HepG2 (cell line): ENCODE results near the gene ATRNL1. TPM values are rescaled to one million over a fixed set of nuclear protein-coding genes. Genes with fewer than 3 reads are reported as not detected.

ENCODE experiments used
- ATAC-seq: fragments of 200-7000 bp; cut with Tn5 transposase; 3 replicates; pipeline ENCODE4 v1.9.1; 2020; ENCODE audit warnings: mild to moderate bottlenecking, moderate library complexity
- BruUV-seq: library from RNA; stranded (reverse); fragments of 400-500 nt; replicated peaks from 2 replicates; lab custom pipeline; 2021; lab: Mats Ljungman, UMichigan
- CTCF ChIA-PET: fragments of 300-600 bp; formaldehyde crosslinking; extraction: SDS; loops from one replicate; lab custom pipeline; 2021; ENCODE audit warnings: low total read pairs, inconsistent platforms, low intra/inter-chr PET ratio; lab: Yijun Ruan, JAX
- POLR2A ChIA-PET: fragments of 350-600 bp; sonication (Branson Sonifier 250); formaldehyde crosslinking; loops from one replicate; lab custom pipeline; 2020; ENCODE audit warnings: antibody characterized with exemption, inconsistent platforms; lab: Yijun Ruan, JAX
- DNase-seq: peaks from one replicate; pipeline ENCODE4 v3.0.0-alpha.2; 2015; ENCODE audit warnings: low spot score
- FAIRE-seq: peaks from 3 replicates; lab custom pipeline; 2011; peaks lifted over from hg19 to GRCh38; lab: Jason Lieb, UNC
- H2AFZ ChIP-seq: one replicate; pipeline ENCODE4 v1.6.1; 2011; ENCODE audit warnings: low read length, inconsistent platforms
- H3K27ac ChIP-seq: fragments of 300-600 bp; 3 replicates; pipeline ENCODE4 v1.8.0; 2011; ENCODE audit warnings: mixed run types, mild to moderate bottlenecking, mixed read lengths, low read length, inconsistent platforms; ENCODE audit not compliant: insufficient read depth; ENCODE audit errors: extremely low read length
- H3K27me3 ChIP-seq, 2 experiments: fragments of 200-600 bp in 1 of 2; 2 replicates in 1 of 2; 3 replicates in 1 of 2; pipeline versions ENCODE4 v1.6.0 to v1.8.0; 2011; ENCODE audit warnings: low read length in 2 of 2, mild to moderate bottlenecking in 2 of 2, moderate library complexity in 2 of 2, inconsistent platforms in 1 of 2; ENCODE audit not compliant: insufficient read depth in 2 of 2, control insufficient read depth in 1 of 2
- H3K36me3 ChIP-seq, 2 experiments: fragments of 200-600 bp in 1 of 2; replicated peaks in 1 of 2; 2 replicates in 1 of 2; 3 replicates in 1 of 2; pipeline versions ENCODE4 v1.5.1 to v1.8.0; 2011; ENCODE audit warnings: low read length in 2 of 2, inconsistent platforms in 1 of 2; ENCODE audit not compliant: insufficient read depth in 2 of 2, control insufficient read depth in 1 of 2
- H3K4me1 ChIP-seq: 2 replicates; pipeline ENCODE4 v1.5.1; 2012; ENCODE audit warnings: low read length, inconsistent platforms; ENCODE audit not compliant: insufficient read depth
- H3K4me2 ChIP-seq: 2 replicates; pipeline ENCODE4 v1.6.0; 2011; ENCODE audit warnings: low read depth, low read length, inconsistent platforms
- H3K4me3 ChIP-seq, 3 experiments: fragments of 200-600 bp in 1 of 3; sonication (generic), shearing (Covaris generic) in 1 of 3; replicated peaks in 1 of 3; 2 replicates each; pipeline ENCODE4 v1.5.1; 2011 to 2016; ENCODE audit warnings: low read length in 3 of 3, inconsistent platforms in 2 of 3, low read depth in 2 of 3, mild to moderate bottlenecking in 2 of 3, control low read depth in 1 of 3, mixed read lengths in 1 of 3; ENCODE audit not compliant: insufficient read depth in 1 of 3
- H3K79me2 ChIP-seq: one replicate; pipeline ENCODE4 v1.6.1; 2011; ENCODE audit warnings: low read length, inconsistent platforms; ENCODE audit not compliant: insufficient read depth
- H3K9ac ChIP-seq: 2 replicates; pipeline ENCODE4 v1.6.0; 2011; ENCODE audit warnings: mild to moderate bottlenecking, low read depth, low read length, inconsistent platforms; ENCODE audit not compliant: insufficient read depth
- H3K9me3 ChIP-seq: 2 replicates; pipeline ENCODE4 v1.5.1; 2012; ENCODE audit warnings: mild to moderate bottlenecking, low read length
- H4K20me1 ChIP-seq: 2 replicates; pipeline ENCODE4 v1.6.0; 2011; ENCODE audit warnings: inconsistent platforms, mild to moderate bottlenecking, low read length, moderate library complexity; ENCODE audit not compliant: insufficient read depth
- CENPX ChIP-seq: sonication (generic); formaldehyde crosslinking; IDR thresholded peaks from 2 replicates; pipeline ENCODE4 v1.9.0; 2021; ENCODE audit warnings: mild to moderate bottlenecking, missing genetic modification reagents, moderate library complexity
- ETV5 ChIP-seq: IDR thresholded peaks from 2 replicates; pipeline ENCODE4 v1.6.1; 2018; ENCODE audit warnings: missing biosample characterization, missing genetic modification reagents, inconsistent platforms, borderline replicate concordance
- FOXK2 ChIP-seq: fragments of 450-650 bp; IDR thresholded peaks from 2 replicates; pipeline ENCODE4 v1.6.1; 2016
- SATB2 ChIP-seq: sonication (generic); formaldehyde crosslinking; IDR thresholded peaks from 2 replicates; pipeline ENCODE4 v1.5.0; 2020; ENCODE audit warnings: missing genetic modification reagents
- U2AF2 ChIP-seq: fragments of 200-400 bp; formaldehyde crosslinking; IDR thresholded peaks from 2 replicates; pipeline ENCODE4 v1.6.1; 2017; ENCODE audit warnings: low read depth, mild to moderate bottlenecking, low read length
- ZNF101 ChIP-seq: sonication (generic); formaldehyde crosslinking; IDR thresholded peaks from 2 replicates; pipeline ENCODE4 v1.4.0; 2020; ENCODE audit warnings: mild to moderate bottlenecking, low read depth, missing genetic modification reagents, borderline replicate concordance
- ZNF142 ChIP-seq: sonication (generic); formaldehyde crosslinking; IDR thresholded peaks from 2 replicates; pipeline ENCODE4 v1.4.0; 2020; ENCODE audit warnings: missing genetic modification reagents
- ZNF354B ChIP-seq: sonication (generic); formaldehyde crosslinking; IDR thresholded peaks from 2 replicates; pipeline ENCODE4 v1.8.0; 2022; ENCODE audit warnings: mild to moderate bottlenecking, missing genetic modification reagents
- ZNF460 ChIP-seq: sonication (generic); formaldehyde crosslinking; IDR thresholded peaks from 2 replicates; pipeline ENCODE4 v1.5.1; 2020; ENCODE audit warnings: missing genetic modification reagents, mild to moderate bottlenecking, borderline replicate concordance
- WGBS: methylation state at CpG from one replicate; pipeline ENCODE4 v1.1.6; 2017; ENCODE audit warnings: low lambda C conversion rate; 5-methylcytosine and 5-hydroxymethylcytosine counted together
- in situ Hi-C: cut with HindIII; loops from 2 replicates; pipeline ENCODE4 v1.10.0; 2017; ENCODE audit warnings: low pct_unique_long_range_greater_than_20kb; ENCODE audit not compliant: extremely low pct_ligation_motif_present
- intact Hi-C: fragments of 100-400 bp; cut with micrococcal nuclease; formaldehyde crosslinking; loops from one replicate; pipeline ENCODE4 v1.10.0; 2022; ENCODE audit not compliant: unreplicated experiment
- polyA plus RNA-seq, 8 experiments: library from polyadenylated mRNA; depleted of rRNA in 3 of 8; stranded (reverse) in 7 of 8; unstranded in 1 of 8; fragments of >200 nt; fragmentation: Illumina TruSeq in 4 of 8; extraction: Trizol in 4 of 8; gene quantifications; 2 replicates each; pipeline versions ENCODE4 v1.2.1 to v1.2.3, GENCODE V29; 2011 to 2016; ENCODE audit warnings: low read depth in 4 of 8, missing spikeins in 1 of 8, mixed read lengths in 1 of 8; ENCODE audit not compliant: insufficient read depth in 1 of 8
- total RNA-seq, 5 experiments: library from RNA; depleted of rRNA; stranded (reverse); fragments of >200 nt; fragmentation: Illumina TruSeq; extraction: Trizol; gene quantifications; 2 replicates each; pipeline ENCODE4 v1.2.3, GENCODE V29; 2016; ENCODE audit warnings: low read depth in 1 of 5
- TF ChIP-seq, protein P1 (sequence below): sonication (generic); formaldehyde crosslinking; IDR thresholded peaks from 2 replicates; pipeline ENCODE4 v1.8.1; 2023; ENCODE audit warnings: mild to moderate bottlenecking, missing genetic modification reagents
- TF ChIP-seq, protein P2 (sequence below): IDR thresholded peaks from 2 replicates; pipeline ENCODE4 v1.4.0; 2020; ENCODE audit warnings: mild to moderate bottlenecking, missing genetic modification reagents

The ATRNL1 gene
- total and polyA plus RNA-seq, 2 of the 13 experiments (the other 11 are each of a cell fraction or from before 2014, with no cell fraction given), result 0.04 TPM; not detected in 1

- peaks cover 3 to 26% of the 10 kb centered on the region in 2 experiments; a peak in 3 of 5 replicates for H3K27me3 ChIP-seq
- in situ Hi-C loops (no loop called here), intact Hi-C loops (loop anchor here (5.0 kb wide), 1 partner anchor 67 kb away; no protein-coding TSS in a partner anchor)
- H3K4me2 ChIP-seq, result no peak overlapping the region
- BruUV-seq, result no TSS peak
- no peak overlapping the region for H3K4me3 ChIP-seq
- H3K9me3 ChIP-seq, result no peaks in the 10 kb centered on the region
- no peak overlapping the region for H2AFZ ChIP-seq
- no peak overlapping the region for H3K9ac ChIP-seq
- FAIRE-seq, result no peak
- no peaks in the 10 kb centered on the region for H3K4me1 ChIP-seq
- DNase-seq, result no peak
- WGBS, result 48% methylated on average over 12 of the region's 12 CpGs
- ChIA-PET POLR2A (no interaction called here), CTCF (no interaction called here)
- H3K79me2 ChIP-seq, result no peaks in the 10 kb centered on the region
- H3K27ac ChIP-seq, result no peak overlapping the region
- no peaks in the 10 kb centered on the region for H3K36me3 ChIP-seq
- no peaks in the 10 kb centered on the region for H4K20me1 ChIP-seq
- no peak for TF ChIP-seq ETV5 (CRISPR knock-in tag)
- no peak for TF ChIP-seq CENPX (CRISPR knock-in tag)
- TF ChIP-seq U2AF2, result no peak
- no peak for TF ChIP-seq ZNF460 (CRISPR knock-in tag)
- TF ChIP-seq FOXK2, result no peak
- TF ChIP-seq, protein P1, sequence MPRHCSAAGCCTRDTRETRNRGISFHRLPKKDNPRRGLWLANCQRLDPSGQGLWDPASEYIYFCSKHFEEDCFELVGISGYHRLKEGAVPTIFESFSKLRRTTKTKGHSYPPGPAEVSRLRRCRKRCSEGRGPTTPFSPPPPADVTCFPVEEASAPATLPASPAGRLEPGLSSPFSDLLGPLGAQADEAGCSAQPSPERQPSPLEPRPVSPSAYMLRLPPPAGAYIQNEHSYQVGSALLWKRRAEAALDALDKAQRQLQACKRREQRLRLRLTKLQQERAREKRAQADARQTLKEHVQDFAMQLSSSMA (CRISPR knock-in tag), result no peak
- TF ChIP-seq ZNF142 (CRISPR knock-in tag), result no peak
- TF ChIP-seq SATB2, result no peak
- no peak for TF ChIP-seq ZNF354B (CRISPR knock-in tag)
- TF ChIP-seq, protein P2, sequence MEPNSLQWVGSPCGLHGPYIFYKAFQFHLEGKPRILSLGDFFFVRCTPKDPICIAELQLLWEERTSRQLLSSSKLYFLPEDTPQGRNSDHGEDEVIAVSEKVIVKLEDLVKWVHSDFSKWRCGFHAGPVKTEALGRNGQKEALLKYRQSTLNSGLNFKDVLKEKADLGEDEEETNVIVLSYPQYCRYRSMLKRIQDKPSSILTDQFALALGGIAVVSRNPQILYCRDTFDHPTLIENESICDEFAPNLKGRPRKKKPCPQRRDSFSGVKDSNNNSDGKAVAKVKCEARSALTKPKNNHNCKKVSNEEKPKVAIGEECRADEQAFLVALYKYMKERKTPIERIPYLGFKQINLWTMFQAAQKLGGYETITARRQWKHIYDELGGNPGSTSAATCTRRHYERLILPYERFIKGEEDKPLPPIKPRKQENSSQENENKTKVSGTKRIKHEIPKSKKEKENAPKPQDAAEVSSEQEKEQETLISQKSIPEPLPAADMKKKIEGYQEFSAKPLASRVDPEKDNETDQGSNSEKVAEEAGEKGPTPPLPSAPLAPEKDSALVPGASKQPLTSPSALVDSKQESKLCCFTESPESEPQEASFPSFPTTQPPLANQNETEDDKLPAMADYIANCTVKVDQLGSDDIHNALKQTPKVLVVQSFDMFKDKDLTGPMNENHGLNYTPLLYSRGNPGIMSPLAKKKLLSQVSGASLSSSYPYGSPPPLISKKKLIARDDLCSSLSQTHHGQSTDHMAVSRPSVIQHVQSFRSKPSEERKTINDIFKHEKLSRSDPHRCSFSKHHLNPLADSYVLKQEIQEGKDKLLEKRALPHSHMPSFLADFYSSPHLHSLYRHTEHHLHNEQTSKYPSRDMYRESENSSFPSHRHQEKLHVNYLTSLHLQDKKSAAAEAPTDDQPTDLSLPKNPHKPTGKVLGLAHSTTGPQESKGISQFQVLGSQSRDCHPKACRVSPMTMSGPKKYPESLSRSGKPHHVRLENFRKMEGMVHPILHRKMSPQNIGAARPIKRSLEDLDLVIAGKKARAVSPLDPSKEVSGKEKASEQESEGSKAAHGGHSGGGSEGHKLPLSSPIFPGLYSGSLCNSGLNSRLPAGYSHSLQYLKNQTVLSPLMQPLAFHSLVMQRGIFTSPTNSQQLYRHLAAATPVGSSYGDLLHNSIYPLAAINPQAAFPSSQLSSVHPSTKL (CRISPR knock-in tag), result no peak
- TF ChIP-seq ZNF101 (CRISPR knock-in tag), result no peak
- no peak for ATAC-seq
These were observed 1.4 kb downstream of the ATRNL1 start for GRCh38 chr10:115094416-115095140.
